ENCODE results near the gene TMPRSS4.

Gene TMPRSS4

GRCh38 chr11:118051136-118051610 lies 25.7 kb upstream of the TMPRSS4 start:
- no peak for TF ChIP-seq CTCF (IDR thresholded peaks at IDR 0.05)

- TF ChIP-seq CTCF (IDR thresholded peaks at IDR 0.05): no peak
These were observed 25.0 kb upstream of the TMPRSS4 start for GRCh38 chr11:118051611-118052461.

- no peak for TF ChIP-seq CTCF (IDR thresholded peaks at IDR 0.05)
These were observed 24.2 kb upstream of the TMPRSS4 start for GRCh38 chr11:118052581-118053206.

- no peak for TF ChIP-seq CTCF (IDR thresholded peaks at IDR 0.05)
These were observed 21.9 kb upstream of the TMPRSS4 start for GRCh38 chr11:118054712-118055640.

GRCh38 chr11:118055966-118056365 lies 20.9 kb upstream of the TMPRSS4 start:
- TF ChIP-seq CTCF (IDR thresholded peaks at IDR 0.05): no peak

- no peak for TF ChIP-seq CTCF (IDR thresholded peaks at IDR 0.05)
These were observed 20.1 kb upstream of the TMPRSS4 start for GRCh38 chr11:118056806-118057205.

All from LNCAP (cell line).